ENCODE measurements around the gene TSPAN5.
"Not testable (repeated sequence)": the region's sequence is repeated elsewhere in the genome, so short reads cannot be mapped to it uniquely, and the experiment has no call there.

Gene TSPAN5

GRCh38 chr4:98658287-98659105, at the start of gene TSPAN5:
TSPAN5 (minus strand) TSS chr4:98658611.
- peaks cover 23 to 33% (median 30%) of the 10 kb centered on the region in 11 experiments for H3K9me3 ChIP-seq (replicated peaks in 1 of 11)
- no peak within 1 kb of the TSS for H3K4me2 ChIP-seq
- peaks cover 6 to 9% (median 8%) of the 10 kb centered on the region in 10 experiments; a peak in 18 of 20 replicates for H3K4me1 ChIP-seq
- no peak for TF ChIP-seq Cebpa-rat (IDR thresholded peaks at IDR 0.05)
- no peaks in the 10 kb centered on the region for H4K20me1 ChIP-seq
- no peak within 1 kb of the TSS for H3K4me3 ChIP-seq
- H3K36me3 ChIP-seq, result no peaks in the 10 kb centered on the region
- no peaks in the 10 kb centered on the region for H3K27me3 ChIP-seq
- no peak within 1 kb of the TSS for H3K27ac ChIP-seq
- H3K9ac ChIP-seq, result no peak within 1 kb of the TSS

GRCh38 chr4:98706935-98707334, 48.5 kb upstream of the TSPAN5 start:
- Histone ChIP-seq H3K4me3 (no peak overlapping the region), H3K27ac (no peak overlapping the region), H3K4me2 (no peak overlapping the region), H3K4me1 (peaks cover 0 to 3% (median 0%) of the 10 kb centered on the region in 10 experiments; a peak in 1 of 20 replicates), H3K36me3 (no peaks in the 10 kb centered on the region), H3K9ac (no peak overlapping the region), H4K20me1 (no peaks in the 10 kb centered on the region), H3K9me3 (replicated peaks in 1 of 11) (peaks cover 28 to 39% (median 37%) of the 10 kb centered on the region in 11 experiments), H3K27me3 (no peaks in the 10 kb centered on the region)
- TF ChIP-seq Cebpa-rat (IDR thresholded peaks at IDR 0.05), result no peak

- H3K36me3 ChIP-seq, result no peaks in the 10 kb centered on the region
- H3K27ac ChIP-seq, result no peak overlapping the region
- H3K9me3 ChIP-seq (replicated peaks in 1 of 11), result peaks cover 28 to 39% (median 37%) of the 10 kb centered on the region in 11 experiments
- H3K9ac ChIP-seq, result no peak overlapping the region
- H4K20me1 ChIP-seq, result no peaks in the 10 kb centered on the region
- H3K4me1 ChIP-seq, result peaks cover 0 to 3% (median 0%) of the 10 kb centered on the region in 10 experiments; a peak in 1 of 20 replicates
- H3K4me2 ChIP-seq, result no peak overlapping the region; a peak in 1 of 22 replicates
- no peak for TF ChIP-seq Cebpa-rat (IDR thresholded peaks at IDR 0.05)
- H3K4me3 ChIP-seq, result no peak overlapping the region
- no peaks in the 10 kb centered on the region for H3K27me3 ChIP-seq
Observed at GRCh38 chr4:98706200-98706813, 47.9 kb upstream of the TSPAN5 start.

GRCh38 chr4:98705586-98705985, 47.2 kb upstream of the TSPAN5 start:
- not testable (repeated sequence) for H3K4me3 ChIP-seq, H3K27me3 ChIP-seq, H3K9ac ChIP-seq, H3K36me3 ChIP-seq, H4K20me1 ChIP-seq, H3K4me2 ChIP-seq, H3K4me1 ChIP-seq, H3K27ac ChIP-seq
- peaks cover 28 to 39% (median 37%) of the 10 kb centered on the region in 11 experiments for H3K9me3 ChIP-seq (replicated peaks in 1 of 11)

- Histone ChIP-seq H3K27ac (no peak overlapping the region), H3K9me3 (replicated peaks in 1 of 11) (peaks cover 32 to 48% (median 41%) of the 10 kb centered on the region in 11 experiments), H3K4me2 (no peak overlapping the region), H3K4me1 (no peaks in the 10 kb centered on the region), H3K9ac (no peak overlapping the region), H3K36me3 (no peaks in the 10 kb centered on the region), H4K20me1 (no peaks in the 10 kb centered on the region), H3K4me3 (no peak overlapping the region), H3K27me3 (no peaks in the 10 kb centered on the region)
- TF ChIP-seq Cebpa-rat (IDR thresholded peaks at IDR 0.05), result no peak
Observed at GRCh38 chr4:98700656-98701055, 42.2 kb upstream of the TSPAN5 start.

- peaks cover 9 to 33% (median 19%) of the 10 kb centered on the region in 11 experiments; a peak in 18 of 22 replicates for H3K9me3 ChIP-seq (replicated peaks in 1 of 11)
- TF ChIP-seq Cebpa-rat (IDR thresholded peaks at IDR 0.05), result no peak
- no peaks in the 10 kb centered on the region for H3K27me3 ChIP-seq
- peaks cover 0 to 10% (median 0%) of the 10 kb centered on the region in 10 experiments; a peak in 8 of 20 replicates for H3K4me1 ChIP-seq
- no peak overlapping the region for H3K4me2 ChIP-seq
- no peaks in the 10 kb centered on the region for H3K36me3 ChIP-seq
- H3K4me3 ChIP-seq, result no peak overlapping the region
- H3K9ac ChIP-seq, result no peak overlapping the region
- no peak overlapping the region for H3K27ac ChIP-seq
- H4K20me1 ChIP-seq, result no peaks in the 10 kb centered on the region
Observed at GRCh38 chr4:98694076-98694475, 35.7 kb upstream of the TSPAN5 start.

- Histone ChIP-seq H3K4me1 (peaks cover 0 to 18% (median 3%) of the 10 kb centered on the region in 10 experiments; a peak in 9 of 20 replicates), H3K27me3 (no peaks in the 10 kb centered on the region), H3K4me2 (no peak overlapping the region), H3K4me3 (no peak overlapping the region), H3K9me3 (replicated peaks in 1 of 11) (peaks cover 0 to 21% (median 6%) of the 10 kb centered on the region in 11 experiments; a peak in 15 of 22 replicates), H3K27ac (no peak overlapping the region), H4K20me1 (no peaks in the 10 kb centered on the region), H3K9ac (no peak overlapping the region), H3K36me3 (no peaks in the 10 kb centered on the region)
- TF ChIP-seq Cebpa-rat (IDR thresholded peaks at IDR 0.05), result no peak
Observed at GRCh38 chr4:98692411-98692810, 34.0 kb upstream of the TSPAN5 start.

- no peak for TF ChIP-seq Cebpa-rat (IDR thresholded peaks at IDR 0.05)
- Histone ChIP-seq H3K4me3 (no peak overlapping the region), H3K9me3 (replicated peaks in 1 of 11) (peaks cover 0 to 15% (median 0%) of the 10 kb centered on the region in 11 experiments; a peak in 3 of 22 replicates), H3K4me2 (no peak overlapping the region), H4K20me1 (no peaks in the 10 kb centered on the region), H3K36me3 (no peaks in the 10 kb centered on the region), H3K4me1 (peaks cover 0 to 18% (median 3%) of the 10 kb centered on the region in 10 experiments; a peak in 9 of 20 replicates), H3K27me3 (no peaks in the 10 kb centered on the region), H3K27ac (no peak overlapping the region), H3K9ac (no peak overlapping the region)
Observed at GRCh38 chr4:98691588-98691987, 33.2 kb upstream of the TSPAN5 start.

- Histone ChIP-seq H3K9me3 (replicated peaks in 1 of 11) (peaks cover 0 to 7% (median 0%) of the 10 kb centered on the region in 11 experiments; a peak in 1 of 22 replicates), H3K9ac (no peak overlapping the region), H3K4me1 (peaks cover 0 to 18% (median 3%) of the 10 kb centered on the region in 10 experiments; a peak in 9 of 20 replicates), H3K4me2 (peak overlapping the region in 4 of 11 experiments; percentile 19 to 57 (median 30); a peak in 4 of 22 replicates), H3K36me3 (no peaks in the 10 kb centered on the region), H3K4me3 (no peak overlapping the region), H3K27me3 (no peaks in the 10 kb centered on the region), H4K20me1 (no peaks in the 10 kb centered on the region), H3K27ac (no peak overlapping the region)
- TF ChIP-seq Cebpa-rat (IDR thresholded peaks at IDR 0.05), result no peak
Observed at GRCh38 chr4:98689507-98690174, 31.2 kb upstream of the TSPAN5 start.

Measured in BLaER1 treated with 17β-estradiol and CSF1 and Interleukin-3, amounts not matched to agents 10 nM and 100 nM (cell line).